GM08714 (cell line): ENCODE results near the gene RPL13A.
A peak's percentile ranks its signal among the peaks of the same experiment; 100 is the strongest.

Experiments used
- H3K4me3 ChIP-seq: fragments of 200-500 bp; sonication (Bioruptor generic); 2 replicates; pipeline ENCODE4 v1.5.1; 2014; ENCODE audit warnings: mild to moderate bottlenecking, low read length, inconsistent platforms
- ZNF274 ChIP-seq: IDR thresholded peaks from 2 replicates; pipeline ENCODE4 v1.6.1; 2012; ENCODE audit warnings: mild to moderate bottlenecking, low read depth, low read length

Gene RPL13A

GRCh38 chr19:49486710-49487276 is 615 bp upstream of the RPL13A start:
- TF ChIP-seq ZNF274: no peak
- no peak overlapping the region; the same call in 1 of the 2 replicates for H3K4me3 ChIP-seq

DNA sequence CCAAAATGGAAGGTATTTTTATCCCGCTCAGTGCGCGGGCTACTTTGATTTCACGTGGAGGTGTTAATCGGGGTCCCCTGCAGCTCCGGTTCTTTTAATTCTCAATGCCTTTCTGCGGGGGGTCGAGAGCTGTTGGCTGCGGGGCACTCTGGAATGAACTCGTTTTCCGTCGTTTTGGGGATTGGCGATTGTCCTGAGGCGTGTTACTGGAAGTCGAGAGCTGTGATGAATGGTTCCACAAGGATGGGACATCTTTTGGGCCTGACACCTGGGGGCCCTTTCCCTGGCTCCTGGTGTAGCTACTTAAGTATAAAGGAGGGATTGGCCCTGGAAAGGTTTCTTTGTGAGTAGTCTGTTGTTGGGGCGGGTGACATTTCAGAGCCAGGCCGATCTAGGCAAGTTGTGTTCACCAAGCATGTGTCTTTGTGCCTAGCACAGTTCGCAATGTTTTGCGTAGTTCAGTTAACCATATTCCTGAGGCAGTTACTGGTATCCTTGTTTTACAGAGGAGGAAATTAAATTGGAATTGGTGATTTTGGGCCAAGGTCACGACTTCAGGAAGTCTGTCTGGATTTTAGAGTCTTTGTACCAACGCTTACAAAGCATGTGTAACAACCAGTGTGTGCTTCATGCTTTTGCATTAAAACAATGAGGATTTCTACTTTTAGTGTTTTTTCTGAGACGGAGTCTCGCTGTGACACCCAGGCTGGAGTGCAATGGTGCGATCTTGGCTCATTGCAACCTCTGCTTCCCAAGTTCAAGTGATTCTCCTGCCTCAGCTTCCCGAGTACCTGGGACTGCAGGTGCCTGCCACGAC is 846 bp downstream of the RPL13A start:
- peak overlapping the region; percentile 96 for H3K4me3 ChIP-seq
- TF ChIP-seq ZNF274: no peak

GRCh38 chr19:49488863-49489537 is 1.6 kb downstream of the RPL13A start:
- peak overlapping the region; percentile 96 for H3K4me3 ChIP-seq
- TF ChIP-seq ZNF274: no peak

GRCh38 chr19:49489601-49490167 is 2.3 kb downstream of the RPL13A start:
- H3K4me3 ChIP-seq: peak overlapping the region; percentile 96
- TF ChIP-seq ZNF274: no peak

DNA sequence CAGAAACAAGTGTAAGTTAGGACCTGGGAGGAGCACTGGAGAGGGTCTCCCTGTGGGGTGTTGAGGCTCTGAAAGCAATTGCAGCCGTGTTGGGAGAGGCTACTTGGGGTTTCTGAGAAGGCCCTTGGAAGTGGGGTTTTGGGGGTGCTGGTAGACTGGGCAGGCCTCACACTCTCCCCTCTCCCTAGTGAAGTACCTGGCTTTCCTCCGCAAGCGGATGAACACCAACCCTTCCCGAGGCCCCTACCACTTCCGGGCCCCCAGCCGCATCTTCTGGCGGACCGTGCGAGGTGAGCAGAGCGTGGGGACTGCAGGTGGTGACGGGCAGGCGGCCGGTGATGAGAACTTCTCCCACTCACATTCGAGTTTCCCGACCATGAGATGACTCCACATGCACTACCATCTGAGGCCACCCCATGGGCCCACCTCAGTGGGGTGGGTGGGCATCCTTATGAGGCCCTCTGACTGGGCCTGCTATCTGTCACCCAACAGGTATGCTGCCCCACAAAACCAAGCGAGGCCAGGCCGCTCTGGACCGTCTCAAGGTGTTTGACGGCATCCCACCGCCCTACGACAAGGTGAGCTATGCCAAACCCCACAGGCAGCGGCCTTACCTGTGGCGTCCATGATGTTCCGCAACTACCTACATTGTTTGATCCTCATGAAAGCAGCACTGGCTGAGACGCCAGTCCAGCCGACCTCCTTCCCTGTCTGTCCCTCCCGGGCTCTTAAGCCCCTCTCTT is 3.0 kb downstream of the RPL13A start:
- H3K4me3 ChIP-seq: no peak overlapping the region
- TF ChIP-seq ZNF274: no peak

GRCh38 chr19:49491030-49491803 is 3.8 kb downstream of the RPL13A start:
- no peak overlapping the region for H3K4me3 ChIP-seq
- no peak for TF ChIP-seq ZNF274

- TF ChIP-seq ZNF274: no peak
- no peak overlapping the region for H3K4me3 ChIP-seq
Measured at GRCh38 chr19:49491804-49492572, 4.6 kb downstream of the RPL13A start.

- no peak overlapping the region for H3K4me3 ChIP-seq
- TF ChIP-seq ZNF274: no peak
Measured at GRCh38 chr19:49492573-49493405, 5.4 kb downstream of the RPL13A start.

DNA sequence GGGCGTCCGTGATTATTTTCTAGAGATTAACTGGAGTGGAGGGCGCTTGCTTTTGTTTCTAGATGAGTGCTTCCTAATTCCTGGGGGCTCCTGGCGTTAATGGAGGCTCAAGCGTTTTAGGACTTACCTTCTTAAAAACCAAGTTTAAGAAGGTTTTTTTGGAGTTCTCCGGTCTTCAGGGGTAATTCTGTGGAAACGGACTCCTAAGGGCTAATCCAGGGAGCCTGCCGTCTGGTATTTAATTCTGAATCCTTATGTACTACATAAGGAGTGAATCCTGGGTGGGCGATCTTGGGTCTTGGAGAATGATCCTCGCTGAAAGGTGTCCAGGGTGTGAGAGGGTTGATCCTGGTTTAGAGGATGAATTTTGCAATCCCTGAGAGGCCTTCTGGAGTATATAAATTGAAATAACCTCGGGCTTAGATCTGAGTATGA is 9.2 kb downstream of the RPL13A start:
- peak overlapping the region; percentile 98 for H3K4me3 ChIP-seq
- TF ChIP-seq ZNF274: no peak

DNA sequence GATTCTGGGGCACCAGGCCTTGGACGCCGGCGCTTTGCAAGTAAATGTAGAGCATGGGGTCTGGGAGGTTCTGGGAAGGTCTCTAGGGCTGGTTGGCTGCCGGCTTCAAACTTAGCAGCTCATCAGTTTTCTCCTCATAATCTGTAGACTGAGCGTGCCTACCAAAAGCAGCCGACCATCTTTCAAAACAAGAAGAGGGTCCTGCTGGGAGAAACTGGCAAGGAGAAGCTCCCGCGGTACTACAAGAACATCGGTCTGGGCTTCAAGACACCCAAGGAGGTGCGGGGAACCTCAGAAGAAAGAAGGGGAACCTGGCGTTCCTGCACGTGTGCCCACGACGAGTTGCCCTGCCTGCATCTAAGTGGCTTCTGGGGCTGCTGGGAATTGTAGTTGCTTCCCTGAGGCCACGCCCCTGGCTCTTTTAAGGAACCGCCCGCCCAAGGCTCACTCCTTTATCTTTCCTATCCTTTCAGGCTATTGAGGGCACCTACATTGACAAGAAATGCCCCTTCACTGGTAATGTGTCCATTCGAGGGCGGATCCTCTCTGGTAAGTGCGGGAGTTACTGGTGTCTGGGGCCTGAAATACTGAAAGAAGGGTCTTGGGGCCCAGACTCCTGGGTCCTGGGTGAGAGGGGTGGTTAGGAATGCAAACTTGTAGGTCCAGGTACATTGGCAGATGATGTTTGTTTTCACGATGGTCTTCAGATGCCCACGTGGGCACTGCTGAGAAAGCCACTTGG is 9.8 kb downstream of the RPL13A start:
- peak overlapping the region; percentile 98 for H3K4me3 ChIP-seq
- no peak for TF ChIP-seq ZNF274

DNA sequence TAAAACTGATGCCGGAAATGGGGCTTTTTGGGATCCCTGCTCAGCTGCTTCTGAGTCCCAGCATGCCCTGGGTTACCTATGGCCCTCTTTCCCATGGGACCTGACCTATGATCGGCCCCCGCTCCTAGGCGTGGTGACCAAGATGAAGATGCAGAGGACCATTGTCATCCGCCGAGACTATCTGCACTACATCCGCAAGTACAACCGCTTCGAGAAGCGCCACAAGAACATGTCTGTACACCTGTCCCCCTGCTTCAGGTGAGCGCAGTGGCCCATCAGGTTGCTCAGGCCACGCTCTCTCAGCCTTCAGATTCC is 10.3 kb downstream of the RPL13A start:
- H3K4me3 ChIP-seq: peak overlapping the region; percentile 98

More for the DNA sequence above, 10.3 kb downstream of the RPL13A start:
- no peak for TF ChIP-seq ZNF274
